HepG2 (cell line): ENCODE measurements around the gene LRP10.

Experiments
- ATF3 ChIP-seq: sonication (generic); formaldehyde crosslinking; IDR thresholded peaks from 2 replicates; pipeline ENCODE4 v1.4.0; 2020; ENCODE audit warnings: missing genetic modification reagents
- UBTF ChIP-seq: sonication (generic); formaldehyde crosslinking; IDR thresholded peaks from 2 replicates; pipeline ENCODE4 v1.4.0; 2020; ENCODE audit warnings: mild to moderate bottlenecking, missing genetic modification reagents
- TF ChIP-seq, protein P1 (sequence below): IDR thresholded peaks from 2 replicates; pipeline ENCODE4 v1.6.1; 2016; ENCODE audit warnings: low read depth, control low read depth

DNA sequence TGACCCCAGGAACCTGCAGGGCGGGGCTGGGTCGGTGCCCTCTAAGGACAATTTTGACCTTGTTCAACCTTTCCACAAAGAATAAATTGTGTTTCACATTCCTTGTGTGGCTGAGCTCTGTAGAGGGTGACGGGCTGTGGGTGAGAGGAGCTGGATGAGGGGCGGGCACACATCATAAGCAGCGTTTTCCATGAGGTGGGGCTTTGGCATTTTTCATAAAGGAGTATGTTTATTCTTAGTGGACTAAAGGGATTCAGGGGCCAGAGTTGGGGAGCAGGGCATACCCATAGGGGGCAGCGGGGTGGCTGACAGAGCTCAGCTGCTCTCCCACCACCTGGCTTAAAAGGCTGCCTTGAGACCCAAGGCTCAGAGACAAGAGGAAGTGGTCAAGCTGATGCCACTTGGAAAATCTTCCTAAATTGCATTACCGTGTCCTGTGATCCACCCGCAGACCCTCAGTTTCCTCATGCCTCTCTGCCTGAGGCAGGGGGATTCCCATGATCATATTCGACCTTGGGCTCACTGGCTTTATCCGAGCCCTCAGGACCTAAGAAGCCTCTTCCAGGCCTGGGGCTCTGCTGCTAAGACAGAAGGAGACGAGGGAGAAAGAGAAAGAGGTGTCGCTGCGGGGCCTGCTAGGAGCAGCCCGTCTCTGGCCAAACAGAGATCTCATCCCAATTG is 23.7 kb upstream of the LRP10 start:
- TF ChIP-seq UBTF (CRISPR knock-in tag) (no peak), ATF3 (CRISPR knock-in tag) (no peak)
- TF ChIP-seq, protein P1, sequence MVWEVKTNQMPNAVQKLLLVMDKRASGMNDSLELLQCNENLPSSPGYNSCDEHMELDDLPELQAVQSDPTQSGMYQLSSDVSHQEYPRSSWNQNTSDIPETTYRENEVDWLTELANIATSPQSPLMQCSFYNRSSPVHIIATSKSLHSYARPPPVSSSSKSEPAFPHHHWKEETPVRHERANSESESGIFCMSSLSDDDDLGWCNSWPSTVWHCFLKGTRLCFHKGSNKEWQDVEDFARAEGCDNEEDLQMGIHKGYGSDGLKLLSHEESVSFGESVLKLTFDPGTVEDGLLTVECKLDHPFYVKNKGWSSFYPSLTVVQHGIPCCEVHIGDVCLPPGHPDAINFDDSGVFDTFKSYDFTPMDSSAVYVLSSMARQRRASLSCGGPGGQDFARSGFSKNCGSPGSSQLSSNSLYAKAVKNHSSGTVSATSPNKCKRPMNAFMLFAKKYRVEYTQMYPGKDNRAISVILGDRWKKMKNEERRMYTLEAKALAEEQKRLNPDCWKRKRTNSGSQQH: no peak
